Chondrocyte (in vitro differentiated cells): ENCODE measurements around the gene CORO2A. TPM values are rescaled to one million over a fixed set of nuclear protein-coding genes. Genes with fewer than 3 reads are reported as not detected.

Experiments used
- DNase-seq: peaks from one replicate; pipeline ENCODE4 v3.0.0; 2021; ENCODE audit warnings: mixed read lengths, low spot score
- H3K27ac Mint-ChIP-seq: one replicate; pipeline ENCODE4 v1.8.0; 2021; ENCODE audit warnings: mild to moderate bottlenecking, moderate library complexity, mixed read lengths; ENCODE audit not compliant: unreplicated experiment
- H3K27me3 Mint-ChIP-seq: 2 replicates; pipeline ENCODE4 v1.8.0; 2021; ENCODE audit warnings: low read depth, mixed read lengths
- H3K36me3 Mint-ChIP-seq: 2 replicates; pipeline ENCODE4 v1.8.0; 2021; ENCODE audit warnings: low read depth, mixed read lengths
- H3K4me1 Mint-ChIP-seq: 2 replicates; pipeline ENCODE4 v1.8.0; 2021; ENCODE audit warnings: low read depth, mild to moderate bottlenecking, mixed read lengths
- H3K4me3 Mint-ChIP-seq: one replicate; pipeline ENCODE4 v1.8.0; 2021; ENCODE audit warnings: mild to moderate bottlenecking, moderate library complexity, mixed read lengths; ENCODE audit not compliant: unreplicated experiment
- H3K9me3 Mint-ChIP-seq: 2 replicates; pipeline ENCODE4 v1.8.0; 2021; ENCODE audit warnings: low read depth, mixed read lengths
- total RNA-seq: library from RNA; stranded (reverse); gene quantifications from 3 replicates; pipeline ENCODE4 v1.2.1, GENCODE V29; 2021
- TF ChIP-seq, protein P1 (sequence below): fragments of 200-600 bp; sonication (generic); IDR thresholded peaks from 2 replicates; pipeline ENCODE4 v1.5.0; 2021; ENCODE audit warnings: antibody characterized with exemption, mild to moderate bottlenecking, moderate library complexity

Gene CORO2A
- total RNA-seq, 1 donor from 2014 or later, result 10.2 TPM

DNA sequence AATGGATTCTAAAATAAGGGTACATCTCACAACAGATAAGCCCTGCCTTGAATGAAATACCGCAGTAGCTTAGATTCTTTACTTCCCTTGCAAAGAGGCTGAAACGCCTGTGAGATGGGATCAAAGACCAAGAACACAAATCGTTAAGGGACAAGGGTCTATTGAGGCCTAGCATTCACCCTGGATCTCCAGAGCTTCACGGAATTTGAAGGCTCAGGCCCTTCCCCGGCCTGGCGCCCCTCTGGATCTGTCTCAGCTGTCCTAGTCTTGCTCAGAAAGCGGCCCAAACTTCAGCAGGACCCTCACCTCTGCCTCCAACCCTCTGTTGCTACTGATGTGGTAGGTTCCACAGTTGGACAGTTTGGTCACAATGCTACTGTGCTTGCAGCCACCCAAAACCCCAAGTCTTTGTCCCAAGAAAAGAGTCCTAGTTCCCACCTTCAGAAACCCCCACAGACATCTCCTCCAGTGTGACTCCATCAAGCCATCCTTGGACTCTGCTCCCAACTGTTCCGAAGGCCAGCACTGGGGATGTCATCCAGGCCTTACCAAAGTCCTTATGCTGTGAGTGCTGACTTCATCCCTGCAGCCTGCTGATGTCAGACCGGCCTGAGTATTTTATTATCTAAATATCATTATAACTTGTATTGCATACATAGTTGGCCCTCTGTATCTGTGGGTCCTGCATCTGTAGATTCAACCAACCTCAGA is 9.4 kb downstream of the CORO2A start:
- Mint-ChIP-seq H3K27ac (no peak overlapping the region), H3K9me3 (no peaks in the 10 kb centered on the region), H3K27me3 (no peaks in the 10 kb centered on the region), H3K4me3 (no peak overlapping the region), H3K36me3 (peaks cover 2% of the 10 kb centered on the region), H3K4me1 (peaks cover 28% of the 10 kb centered on the region)
- DNase-seq, result peak; percentile 13
- TF ChIP-seq, protein P1, sequence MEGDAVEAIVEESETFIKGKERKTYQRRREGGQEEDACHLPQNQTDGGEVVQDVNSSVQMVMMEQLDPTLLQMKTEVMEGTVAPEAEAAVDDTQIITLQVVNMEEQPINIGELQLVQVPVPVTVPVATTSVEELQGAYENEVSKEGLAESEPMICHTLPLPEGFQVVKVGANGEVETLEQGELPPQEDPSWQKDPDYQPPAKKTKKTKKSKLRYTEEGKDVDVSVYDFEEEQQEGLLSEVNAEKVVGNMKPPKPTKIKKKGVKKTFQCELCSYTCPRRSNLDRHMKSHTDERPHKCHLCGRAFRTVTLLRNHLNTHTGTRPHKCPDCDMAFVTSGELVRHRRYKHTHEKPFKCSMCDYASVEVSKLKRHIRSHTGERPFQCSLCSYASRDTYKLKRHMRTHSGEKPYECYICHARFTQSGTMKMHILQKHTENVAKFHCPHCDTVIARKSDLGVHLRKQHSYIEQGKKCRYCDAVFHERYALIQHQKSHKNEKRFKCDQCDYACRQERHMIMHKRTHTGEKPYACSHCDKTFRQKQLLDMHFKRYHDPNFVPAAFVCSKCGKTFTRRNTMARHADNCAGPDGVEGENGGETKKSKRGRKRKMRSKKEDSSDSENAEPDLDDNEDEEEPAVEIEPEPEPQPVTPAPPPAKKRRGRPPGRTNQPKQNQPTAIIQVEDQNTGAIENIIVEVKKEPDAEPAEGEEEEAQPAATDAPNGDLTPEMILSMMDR, result no peak

DNA sequence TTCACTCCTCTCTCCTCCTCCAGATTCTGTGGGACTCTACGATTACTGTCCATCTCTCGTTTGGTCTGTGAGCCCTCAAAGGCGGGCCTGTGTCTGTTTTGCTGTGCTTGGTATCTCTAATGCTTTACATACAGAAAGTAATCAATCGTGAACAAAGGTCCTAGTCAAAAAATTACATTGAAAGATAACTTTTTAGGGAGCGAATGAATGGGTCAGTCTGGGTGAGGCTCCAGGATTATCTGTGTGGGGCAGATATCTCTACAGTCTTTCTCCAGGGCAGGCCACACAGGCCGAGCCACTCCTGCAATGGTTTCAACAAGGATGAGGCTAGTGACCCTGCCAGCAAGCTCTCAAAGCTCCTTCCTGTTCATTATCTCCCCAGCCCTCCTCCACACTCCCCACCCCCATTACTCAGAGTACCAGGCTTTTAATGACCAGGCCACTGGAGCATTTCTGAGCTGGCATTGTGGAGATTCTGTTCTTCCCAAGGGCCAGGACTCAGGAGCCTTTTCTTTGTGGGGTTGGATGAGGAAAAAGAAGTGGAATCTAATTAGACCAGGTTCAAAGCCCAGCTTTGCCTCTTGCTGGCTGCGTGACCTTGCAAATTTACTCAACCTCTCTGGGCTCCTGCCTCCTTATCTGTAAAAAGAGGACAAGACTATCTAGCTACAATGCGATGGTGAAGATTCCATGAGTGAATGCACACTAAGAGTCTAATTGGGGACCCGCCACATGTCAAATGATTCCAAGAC is 10.2 kb downstream of the CORO2A start:
- Mint-ChIP-seq H3K27me3 (no peaks in the 10 kb centered on the region), H3K4me3 (no peak overlapping the region), H3K36me3 (peaks cover 2% of the 10 kb centered on the region), H3K4me1 (peaks cover 23% of the 10 kb centered on the region), H3K27ac (no peak overlapping the region), H3K9me3 (no peaks in the 10 kb centered on the region)
- DNase-seq, result peak; percentile 4
- TF ChIP-seq, protein P1, result no peak

DNA sequence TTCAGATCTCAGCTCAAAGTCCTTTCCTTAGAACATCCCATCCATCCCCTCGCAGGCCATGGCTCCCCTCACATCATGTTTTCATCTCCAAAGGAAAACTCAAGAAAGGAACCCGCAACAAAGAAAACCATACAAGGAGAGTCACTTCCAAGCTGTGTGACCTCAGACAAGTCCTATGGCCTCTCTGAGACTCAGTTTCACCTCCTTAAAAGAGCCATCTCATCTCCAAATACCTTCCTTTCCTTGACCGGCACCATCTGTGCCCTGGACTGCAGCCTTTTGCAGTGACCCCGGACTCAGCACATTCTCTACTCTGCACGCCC is 10.7 kb downstream of the CORO2A start:
- no peak overlapping the region for H3K4me3 Mint-ChIP-seq

DNA sequence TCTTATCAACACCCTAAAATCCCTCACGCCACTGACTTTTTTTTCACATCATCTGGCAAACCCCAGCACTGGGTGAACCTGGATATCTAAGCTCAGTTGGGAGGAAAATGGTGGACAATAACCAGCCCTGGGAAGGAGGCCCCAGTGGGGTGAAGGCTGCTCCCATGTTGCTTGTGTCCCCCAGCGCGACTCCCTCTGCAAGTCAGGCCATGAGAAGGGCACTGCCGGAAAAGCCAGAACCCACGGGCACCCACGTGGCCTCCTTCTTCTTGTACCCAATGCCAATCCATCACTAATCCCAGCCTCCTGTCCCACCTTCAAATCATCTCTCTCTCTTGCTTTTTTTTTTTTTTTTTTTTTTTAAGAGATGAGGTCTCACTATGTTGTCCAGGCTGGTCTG is 11.4 kb downstream of the CORO2A start:
- peak; percentile 58 for DNase-seq
- H3K36me3 Mint-ChIP-seq, result peaks cover 2% of the 10 kb centered on the region
- no peaks in the 10 kb centered on the region for H3K27me3 Mint-ChIP-seq
- TF ChIP-seq, protein P1, result no peak
- no peak overlapping the region for H3K4me3 Mint-ChIP-seq
- H3K9me3 Mint-ChIP-seq, result no peaks in the 10 kb centered on the region
- peaks cover 19% of the 10 kb centered on the region for H3K4me1 Mint-ChIP-seq
- no peak overlapping the region for H3K27ac Mint-ChIP-seq

More for the DNA sequence above, 10.7 kb downstream of the CORO2A start:
- peaks cover 2% of the 10 kb centered on the region for H3K36me3 Mint-ChIP-seq
- H3K27me3 Mint-ChIP-seq, result no peaks in the 10 kb centered on the region
- H3K27ac Mint-ChIP-seq, result no peak overlapping the region
- DNase-seq, result no peak
- H3K9me3 Mint-ChIP-seq, result no peaks in the 10 kb centered on the region
- TF ChIP-seq, protein P1, result no peak
- H3K4me1 Mint-ChIP-seq, result peaks cover 23% of the 10 kb centered on the region

DNA sequence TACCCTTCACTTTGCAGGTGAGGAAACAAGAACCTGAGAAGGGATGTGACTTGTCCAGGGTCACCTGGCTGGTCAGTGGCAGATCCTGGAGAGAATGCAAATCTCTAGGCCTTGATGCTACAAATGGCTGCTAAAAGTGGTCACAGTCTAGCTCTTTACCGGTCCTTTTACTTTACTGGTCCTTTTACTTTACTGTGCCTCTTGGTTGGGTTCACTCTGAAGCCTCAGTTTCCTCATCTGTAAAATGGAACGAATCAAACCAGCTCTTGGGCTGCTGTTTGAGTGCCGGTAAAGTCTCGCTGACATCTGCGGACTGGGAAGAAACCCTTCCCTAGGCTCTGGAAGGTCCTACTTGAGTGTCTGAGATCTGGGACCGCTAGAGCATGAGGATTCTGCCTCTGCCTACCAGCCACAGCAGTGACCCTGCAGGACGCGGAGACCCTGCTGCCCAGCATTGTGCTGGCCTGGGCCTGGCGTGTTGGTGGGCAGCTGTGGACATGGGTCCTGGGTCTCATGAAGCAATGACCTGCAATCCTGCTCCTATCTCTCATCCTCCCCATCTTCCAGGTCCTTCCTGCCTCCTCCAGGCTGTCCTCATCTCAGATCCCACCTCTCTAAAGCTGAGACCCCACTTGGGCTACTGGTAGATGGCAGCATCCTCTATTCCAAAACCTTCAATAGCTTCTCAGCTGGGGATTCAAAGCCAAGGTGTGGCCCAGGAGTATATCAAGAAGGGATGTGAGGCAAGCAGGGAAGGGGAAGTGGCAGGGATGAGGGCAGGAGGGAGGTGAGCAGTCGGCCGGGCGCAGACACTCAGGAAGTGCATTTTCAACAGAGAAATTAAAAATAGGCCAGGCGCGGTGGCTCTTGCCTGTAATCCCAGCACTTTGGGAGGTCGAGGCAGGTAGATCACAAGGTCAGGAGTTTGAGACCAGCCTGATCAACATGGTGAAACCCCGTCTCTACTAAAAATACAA is 13.3 kb downstream of the CORO2A start:
- Mint-ChIP-seq H3K4me3 (no peak overlapping the region), H3K27me3 (no peaks in the 10 kb centered on the region), H3K9me3 (no peaks in the 10 kb centered on the region), H3K27ac (no peak overlapping the region), H3K4me1 (peaks cover under 1% of the 10 kb centered on the region), H3K36me3 (peaks cover 2% of the 10 kb centered on the region)
- DNase-seq, result peak; percentile 78
- TF ChIP-seq, protein P1, result no peak
